LoVo (cell line): Measurements from ENCODE around the gene C1orf52.
"Not testable (repeated sequence)": the region's sequence is repeated elsewhere in the genome, so short reads cannot be mapped to it uniquely, and the experiment has no call there.

Experiments
- DNase-seq: peaks from one replicate; pipeline ENCODE4 v3.0.0-alpha.2; 2016; ENCODE audit warnings: low spot score

The C1orf52 gene

DNA sequence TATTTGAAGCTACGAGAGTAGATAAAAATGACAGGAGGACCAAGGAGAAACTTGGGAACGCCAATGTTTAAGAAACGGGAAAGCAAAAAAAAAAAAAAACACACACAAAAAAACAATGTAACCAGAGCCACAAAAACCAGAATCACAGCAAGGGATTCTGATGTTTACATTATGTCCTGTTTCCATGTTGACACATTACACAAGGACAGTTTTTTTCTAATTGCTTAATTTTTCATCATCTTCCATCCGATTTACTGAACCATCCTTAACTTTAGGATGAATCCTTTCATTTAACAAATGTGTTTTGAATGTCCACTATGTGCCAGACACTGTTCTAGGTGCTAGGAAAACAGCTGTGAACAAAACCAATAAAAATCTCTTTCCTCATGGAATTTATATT is 18.3 kb upstream of the C1orf52 start:
- DNase-seq, result no peak

DNA sequence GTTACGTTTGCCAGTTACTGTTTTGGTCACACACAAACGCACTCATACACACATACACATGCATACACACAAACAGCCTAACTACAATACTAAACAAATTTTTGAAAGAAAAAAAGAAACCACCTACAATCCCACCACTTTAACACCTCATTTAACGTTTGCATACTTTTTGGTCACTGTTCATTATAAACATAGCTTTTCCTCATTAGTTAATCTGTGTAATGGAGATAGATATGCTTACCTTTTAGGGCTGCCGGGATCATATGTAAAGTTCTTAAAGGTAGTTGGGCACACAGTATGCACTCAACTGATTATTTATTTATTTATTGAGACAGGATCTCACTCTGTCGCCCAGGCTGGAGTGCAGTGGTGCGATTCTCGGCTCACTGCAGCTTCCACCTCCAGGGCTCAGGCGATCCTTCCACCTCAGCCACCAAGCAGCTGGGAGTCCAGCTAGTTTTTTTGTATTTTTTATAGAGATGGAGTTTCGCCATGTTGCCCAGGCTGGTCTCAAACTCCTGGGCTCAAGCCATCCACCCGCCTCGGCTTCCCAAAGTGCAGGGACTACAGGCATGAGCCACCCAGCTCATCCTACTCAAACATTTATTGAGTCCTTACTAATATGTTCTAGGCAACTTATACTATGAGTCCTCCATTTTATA is 17.6 kb upstream of the C1orf52 start:
- DNase-seq, result no peak

DNA sequence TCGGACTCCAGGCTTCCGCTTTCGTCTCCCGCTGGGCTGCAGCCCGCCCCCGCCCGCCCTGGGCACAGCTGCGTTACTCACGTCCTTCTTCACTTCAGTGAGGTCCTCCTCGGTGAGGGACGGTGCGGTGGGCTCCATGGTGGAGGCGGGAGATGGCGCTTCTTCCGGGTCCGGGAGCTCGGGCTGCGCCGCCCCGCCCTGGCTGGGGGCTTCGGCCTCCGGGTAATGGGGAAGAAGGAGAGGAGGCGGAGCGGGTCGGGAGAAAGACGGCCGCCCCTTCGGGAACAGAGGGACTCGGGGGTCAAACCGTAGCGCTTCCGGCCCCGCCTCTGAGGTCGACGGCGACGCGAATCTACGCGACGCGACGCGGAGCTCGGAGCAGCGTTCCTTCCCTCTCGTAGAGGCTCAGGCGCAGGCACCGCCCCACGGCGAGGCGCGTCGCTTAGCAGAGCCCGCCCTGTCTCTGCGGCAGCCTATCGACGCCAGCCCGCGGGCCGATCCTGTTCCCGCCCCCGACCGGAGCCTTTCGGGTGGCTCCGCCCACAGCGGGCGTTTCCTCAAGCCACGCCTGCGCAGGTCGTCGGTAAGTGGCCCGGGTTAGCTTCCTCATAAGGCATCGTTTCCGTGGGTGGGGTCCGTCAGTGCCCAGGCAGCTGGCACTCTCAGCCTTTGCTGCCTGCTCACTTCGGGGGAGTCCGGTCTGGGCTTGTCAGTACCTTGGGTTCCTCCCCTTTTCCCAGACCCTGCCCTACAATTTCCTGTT is 16.9 kb upstream of the C1orf52 start, which contains the start of gene BCL10:
TSS of gene BCL10 (minus strand) at position 418 of the 763 bp plus-strand sequence. CDS start at position 138, 280 bp downstream.
- peak; percentile 99 for DNase-seq

DNA sequence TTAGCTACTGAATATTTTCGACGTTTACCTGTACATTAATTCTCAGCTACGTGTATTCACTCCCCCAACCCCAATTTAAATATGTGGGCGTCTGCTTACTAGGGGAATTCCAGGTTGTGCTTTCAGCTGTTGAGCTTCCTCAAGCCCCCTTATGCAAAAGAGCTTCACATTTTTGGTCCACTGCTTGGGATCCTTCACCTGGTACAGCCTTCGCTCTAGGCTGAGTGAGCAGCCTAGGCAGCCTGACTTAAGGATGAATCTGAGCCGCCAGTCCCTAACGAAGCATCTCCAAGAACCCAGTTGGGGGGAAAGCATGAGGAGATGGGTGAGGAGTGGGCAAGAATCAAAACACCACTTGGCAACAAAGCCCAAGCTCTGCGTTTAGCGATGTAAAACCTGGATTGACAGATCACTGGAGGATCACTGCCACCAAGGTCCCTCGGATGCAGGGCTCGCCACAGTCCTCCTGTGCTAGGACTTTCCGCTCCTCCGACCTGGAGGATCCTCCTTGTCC is 16.3 kb upstream of the C1orf52 start:
- DNase-seq, result no peak

DNA sequence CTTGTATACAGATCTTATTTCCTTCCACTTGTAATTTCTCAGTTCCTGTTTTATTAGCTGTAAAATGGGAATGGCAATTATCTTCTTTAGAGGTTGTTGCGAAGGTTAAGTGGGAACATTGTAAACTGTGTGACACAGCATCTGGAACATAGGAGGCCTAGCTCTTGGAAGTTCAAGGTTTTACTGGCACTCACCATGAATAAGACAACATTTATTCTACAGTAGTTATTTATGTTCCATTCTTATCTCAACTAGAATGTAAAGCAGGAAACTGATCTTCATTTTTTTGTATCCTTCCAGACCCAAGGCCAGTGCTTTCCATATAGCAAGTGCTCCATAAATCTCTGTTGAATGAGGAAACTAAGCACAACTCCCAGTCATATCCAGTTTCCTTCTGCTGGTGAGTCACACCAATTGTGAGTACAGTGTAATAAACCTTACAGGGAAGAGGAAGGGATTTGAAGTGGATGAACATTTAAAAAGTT is 15.5 kb upstream of the C1orf52 start:
- DNase-seq, result peak; percentile 81

DNA sequence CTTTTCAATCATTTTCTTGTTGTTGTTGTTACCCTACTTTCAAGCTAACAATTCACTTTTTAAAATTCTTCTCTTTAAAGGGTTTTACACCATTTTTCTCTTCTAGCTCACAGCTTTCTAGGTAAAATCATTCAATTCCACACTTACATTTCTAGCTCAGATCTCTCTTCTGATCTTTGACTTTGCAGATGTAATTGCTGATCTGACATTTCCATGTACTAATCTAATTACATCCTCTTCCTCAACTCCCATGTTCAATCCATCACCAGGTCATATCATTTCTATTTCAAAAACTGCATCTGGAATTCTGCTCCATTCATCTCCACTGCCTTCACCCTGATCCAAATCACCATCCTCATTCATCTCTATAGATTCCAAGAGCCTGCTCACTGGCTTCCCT is 13.9 kb upstream of the C1orf52 start:
- DNase-seq, result no peak

DNA sequence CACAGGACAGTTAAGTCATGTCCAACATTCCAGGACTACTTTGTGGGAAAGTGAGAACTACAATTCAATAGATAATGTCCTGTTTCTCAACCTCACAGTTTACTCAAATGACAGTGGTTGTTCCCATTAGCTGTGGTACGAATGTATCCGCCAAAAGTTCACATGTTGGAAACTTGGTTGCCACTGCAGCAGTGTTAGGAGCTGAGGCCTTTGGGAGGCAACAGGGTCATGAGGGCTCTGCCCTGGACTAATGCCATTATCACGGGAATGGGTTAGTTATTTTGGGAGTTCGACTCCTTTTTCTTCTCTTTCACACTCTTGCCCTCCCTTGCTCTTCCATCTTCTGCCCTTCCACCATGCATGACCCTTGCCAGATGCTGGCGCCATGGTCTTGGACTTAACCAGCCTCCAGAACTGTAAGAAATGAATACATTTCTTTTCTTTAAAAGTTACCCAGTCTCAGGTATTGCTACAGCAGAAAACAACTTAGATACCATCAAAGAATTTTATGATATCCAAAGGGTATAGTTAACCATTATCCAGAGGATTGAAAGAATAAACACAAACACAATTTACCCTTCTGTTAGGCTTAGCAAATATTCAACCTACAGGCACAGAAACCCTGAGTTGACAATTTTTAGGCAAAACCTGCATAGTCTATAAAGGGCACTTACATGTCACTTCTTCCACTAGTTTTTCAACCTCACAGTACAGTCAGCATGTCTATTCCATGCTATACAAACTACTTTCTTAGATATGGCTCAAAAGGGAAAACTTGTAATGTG is 9.5 kb upstream of the C1orf52 start:
- DNase-seq, result no peak

DNA sequence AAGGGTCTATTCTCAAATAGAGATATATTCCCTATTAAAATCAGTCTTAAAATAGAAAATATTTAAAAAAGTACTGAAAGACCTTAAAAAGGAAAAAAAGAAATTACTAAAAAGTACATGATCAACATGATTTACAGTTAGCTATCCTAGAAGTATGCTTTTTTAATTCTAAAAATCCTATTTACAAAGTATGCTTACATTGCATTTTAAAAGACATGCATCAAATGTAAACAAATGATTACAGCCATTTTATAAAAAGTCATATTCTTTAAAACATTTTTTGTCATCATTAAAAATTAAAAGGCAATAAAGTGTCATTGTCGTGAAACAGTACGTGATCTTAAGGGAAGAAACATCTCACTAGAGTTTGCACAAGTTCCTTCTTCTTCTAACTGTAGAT is 7.9 kb upstream of the C1orf52 start:
- DNase-seq, result no peak

DNA sequence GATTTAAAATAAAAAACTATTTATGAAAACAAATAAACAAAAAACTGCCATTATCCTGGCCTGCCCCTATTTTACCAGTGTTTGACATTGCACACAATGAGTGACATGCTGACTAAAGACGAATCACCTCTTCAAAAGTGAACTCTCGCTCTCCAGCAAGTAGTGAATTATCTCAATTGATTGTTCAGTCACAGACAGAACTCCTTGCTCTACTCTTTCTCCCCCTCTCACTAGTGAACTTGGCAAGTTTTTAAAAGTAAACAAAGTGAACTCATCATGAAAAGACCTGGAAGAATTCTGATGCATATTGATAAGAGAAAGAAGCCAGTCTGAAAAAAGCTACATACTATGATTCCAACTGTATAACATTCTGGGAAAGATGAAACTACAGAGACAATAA is 4.7 kb upstream of the C1orf52 start:
- DNase-seq, result no peak

DNA sequence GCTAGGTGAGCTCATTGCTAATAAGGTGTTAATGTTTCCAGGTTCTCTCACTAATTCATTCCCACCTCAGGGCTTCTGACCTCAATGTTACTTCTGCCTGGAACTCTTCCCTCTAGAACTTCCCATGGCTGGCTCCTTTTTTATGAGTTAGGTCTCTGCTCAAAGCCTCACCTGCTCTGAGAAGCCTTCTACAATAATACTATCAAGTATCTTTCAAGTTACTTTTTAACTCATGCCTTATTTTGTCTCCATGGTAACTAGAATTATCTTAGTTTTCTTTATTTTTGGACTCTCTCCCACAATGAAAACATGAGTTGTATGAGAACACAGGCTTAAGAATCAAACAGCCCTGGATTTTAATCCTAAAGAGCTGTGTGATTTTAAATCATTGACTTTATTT is 3.5 kb upstream of the C1orf52 start:
- no peak for DNase-seq

DNA sequence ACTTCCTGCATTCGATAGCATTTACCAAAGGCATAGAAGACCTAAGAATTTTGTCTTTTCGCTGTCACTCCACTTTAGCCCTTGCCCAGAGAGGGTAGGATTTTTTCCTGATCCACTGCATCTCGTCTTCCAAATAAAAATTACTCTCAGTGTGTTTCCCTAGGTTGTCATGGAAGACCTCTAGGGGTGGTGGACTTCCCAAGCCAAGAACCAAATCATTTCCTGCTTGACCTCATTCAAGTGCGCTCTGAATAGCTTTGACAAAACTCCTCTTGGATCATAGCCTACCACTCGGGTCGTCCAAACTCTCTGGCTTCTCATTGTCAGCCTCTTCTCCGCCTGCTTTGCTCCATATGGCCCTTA is 431 bp upstream of the C1orf52 start:
- no peak for DNase-seq

DNA sequence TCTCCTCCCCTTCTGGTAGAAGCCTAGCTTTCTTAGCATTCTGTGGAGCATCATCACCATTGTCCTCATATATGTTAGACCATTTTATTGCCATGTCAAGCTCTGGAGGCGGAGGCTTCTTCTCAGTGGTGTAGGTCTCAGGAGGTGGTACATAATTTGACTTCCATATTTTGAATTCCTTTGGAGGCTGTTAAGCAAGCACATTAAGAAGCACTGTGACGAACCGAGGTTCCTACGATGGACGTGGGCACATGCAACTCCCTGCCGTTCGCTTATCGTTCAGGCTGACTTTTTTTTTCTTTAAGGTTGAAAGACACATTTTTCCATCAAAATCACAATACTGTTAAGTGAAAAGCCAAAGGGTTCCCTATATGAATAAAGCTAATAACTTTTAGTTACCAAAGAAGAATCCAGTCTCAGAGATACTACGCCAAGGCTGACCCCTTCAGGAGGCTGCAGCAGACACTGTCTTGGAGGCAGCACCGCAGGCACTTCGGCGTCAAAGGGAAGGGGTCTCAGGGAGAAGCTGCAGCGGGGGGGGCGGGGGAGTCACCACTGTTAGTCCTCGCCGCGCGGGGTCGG is 835 bp downstream of the C1orf52 start:
- no peak for DNase-seq

DNA sequence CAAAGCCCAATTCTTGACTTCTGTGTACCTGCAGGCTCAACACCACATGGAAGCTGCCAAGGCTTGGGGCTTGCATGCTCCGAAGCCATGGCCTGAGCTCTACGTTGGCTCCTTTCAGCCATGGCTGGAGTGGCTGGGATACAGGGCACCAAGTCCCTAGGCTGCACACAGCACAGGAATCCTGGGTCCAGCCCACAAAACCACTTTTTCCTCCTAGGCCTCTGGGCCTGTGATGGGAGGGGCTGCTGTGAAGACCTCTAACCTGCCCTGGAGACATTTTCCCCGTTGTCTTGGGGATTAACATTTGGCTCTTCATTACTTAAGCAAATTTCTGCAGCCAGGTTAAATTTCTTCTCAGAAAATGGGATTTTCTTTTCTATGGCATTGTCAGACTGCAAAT is 10.4 kb downstream of the C1orf52 start:
- DNase-seq, result not testable (repeated sequence)

DNA sequence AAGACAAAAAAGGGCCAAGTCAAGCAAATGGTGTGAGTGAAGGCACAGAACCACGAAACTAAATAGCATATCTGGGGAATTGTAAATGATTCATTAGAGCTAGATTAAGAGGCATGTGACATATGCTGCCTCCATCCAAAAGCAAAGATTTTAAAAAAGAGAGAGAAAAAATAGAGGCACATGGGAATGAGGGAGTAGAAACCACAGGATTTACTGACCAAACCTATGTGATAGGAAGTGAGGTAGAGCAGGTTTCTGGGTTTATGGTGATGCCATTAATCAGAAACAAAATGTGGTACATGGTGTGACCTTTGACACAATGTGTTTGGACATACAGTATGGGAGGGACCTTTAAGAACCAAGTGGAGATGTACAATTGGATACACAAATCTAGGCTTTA is 13.6 kb downstream of the C1orf52 start:
- no peak for DNase-seq

DNA sequence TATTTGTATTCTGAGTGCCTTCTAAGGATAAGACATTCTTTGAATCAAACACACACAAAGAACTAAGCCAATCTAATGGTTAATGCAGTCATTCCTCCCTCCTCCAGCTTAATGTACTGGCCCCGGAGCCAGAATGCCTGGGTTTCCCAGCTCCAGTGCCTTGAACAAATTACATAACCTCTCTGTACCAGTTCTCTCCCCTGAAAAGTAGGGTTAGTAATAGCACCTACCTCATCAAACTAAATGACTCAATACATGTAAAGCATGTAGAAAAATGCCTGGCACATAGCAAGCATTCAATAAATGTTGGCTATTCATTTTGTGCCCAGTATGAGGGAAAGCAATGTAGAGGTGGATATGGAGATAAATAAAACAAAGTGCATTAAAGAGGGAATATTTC is 14.0 kb downstream of the C1orf52 start:
- DNase-seq, result no peak

DNA sequence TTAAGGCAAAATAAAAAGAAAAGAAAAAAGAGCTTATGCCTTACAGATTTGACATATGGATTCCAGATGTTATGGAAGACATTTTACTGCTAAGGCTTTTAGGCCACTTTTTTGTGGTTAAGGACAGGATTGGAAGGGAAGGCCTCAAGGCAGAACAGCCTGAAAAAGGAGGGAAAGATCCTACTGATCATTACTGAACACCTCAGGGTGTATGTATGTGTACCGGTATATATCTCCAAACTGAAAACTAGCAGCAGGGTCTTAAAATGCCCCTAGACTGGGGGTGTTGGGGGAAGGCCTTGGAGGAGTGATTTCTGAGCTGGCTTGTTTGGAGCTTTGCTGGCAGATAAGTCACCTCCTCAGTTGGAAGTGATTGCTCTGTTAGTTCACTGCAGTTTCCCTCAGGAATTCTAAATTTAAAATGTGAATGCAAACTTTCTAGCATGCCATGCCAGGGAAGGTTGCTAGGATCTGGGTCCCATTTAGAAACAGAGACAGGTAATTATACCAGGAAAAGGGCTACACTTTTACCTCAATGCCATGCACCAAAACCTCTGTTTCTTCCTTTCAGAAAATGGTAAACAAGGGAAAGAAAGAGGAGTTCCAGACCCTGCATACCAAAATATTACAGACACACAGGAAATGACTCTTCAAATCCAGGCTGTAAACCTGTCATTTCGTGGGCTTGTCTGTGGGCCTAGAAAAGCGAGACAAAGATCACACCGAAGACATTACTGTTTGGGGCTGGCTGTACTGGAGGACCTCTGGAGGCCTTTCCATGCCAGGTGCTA is 15.0 kb downstream of the C1orf52 start:
- peak; percentile 42 for DNase-seq

DNA sequence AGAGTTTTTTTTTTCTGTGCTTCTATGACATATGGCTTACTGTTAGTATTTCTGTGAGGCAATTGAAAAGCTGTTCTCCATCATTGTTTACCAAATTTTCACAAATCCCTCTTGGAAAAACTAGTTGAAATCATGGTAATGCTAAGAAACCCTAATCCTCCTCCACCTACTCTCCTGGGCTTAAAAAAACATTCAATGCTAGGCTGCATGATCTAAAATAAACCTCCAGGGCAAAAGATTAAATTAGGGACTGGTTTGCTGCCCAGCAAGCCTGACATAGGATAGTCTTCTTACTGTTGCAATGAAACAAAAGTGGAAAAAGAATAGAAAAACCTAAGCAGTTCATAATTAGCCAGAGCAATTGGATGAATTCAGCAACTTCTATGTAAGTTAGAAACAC is 16.1 kb downstream of the C1orf52 start:
- no peak for DNase-seq

DNA sequence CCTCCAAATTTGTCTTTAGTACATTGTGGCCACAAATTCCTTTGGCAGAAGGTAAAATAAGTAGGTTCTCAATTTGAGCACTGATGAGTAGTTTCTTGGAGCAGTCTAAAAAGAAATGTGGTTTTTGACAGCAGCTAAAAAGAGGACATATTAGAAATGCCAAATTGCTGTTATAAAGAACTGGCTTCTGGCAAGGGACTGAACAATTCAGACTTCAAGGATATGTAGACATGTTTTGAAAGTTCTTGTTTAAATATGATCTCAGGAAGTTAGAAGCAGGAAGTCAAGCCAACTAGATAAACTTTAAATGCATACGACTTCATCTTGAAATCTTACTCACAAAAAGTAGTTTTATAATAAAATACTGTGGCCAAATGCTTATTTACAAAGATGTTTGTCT is 18.8 kb downstream of the C1orf52 start:
- DNase-seq, result no peak

DNA sequence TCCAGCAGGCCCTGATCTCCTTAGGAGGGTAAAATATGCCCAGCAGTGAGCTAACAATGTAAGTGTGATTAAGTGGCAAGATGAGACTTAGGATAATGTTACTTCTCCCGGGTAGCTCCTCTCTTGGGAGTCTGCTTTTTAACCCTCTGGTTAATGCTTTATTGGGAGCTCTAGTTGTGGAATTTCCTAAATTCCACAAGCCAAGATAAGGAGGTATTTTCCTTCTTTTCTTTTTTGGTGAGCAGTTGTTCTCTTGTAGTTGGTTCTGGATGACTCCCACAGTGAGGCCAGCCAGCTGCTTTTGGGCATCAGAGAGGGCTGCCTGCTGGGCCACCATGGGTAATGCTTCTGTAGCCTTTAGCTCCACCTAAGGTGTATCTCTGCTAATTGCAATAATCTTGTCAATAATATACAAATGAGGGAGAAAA is 19.3 kb downstream of the C1orf52 start:
- DNase-seq, result no peak

DNA sequence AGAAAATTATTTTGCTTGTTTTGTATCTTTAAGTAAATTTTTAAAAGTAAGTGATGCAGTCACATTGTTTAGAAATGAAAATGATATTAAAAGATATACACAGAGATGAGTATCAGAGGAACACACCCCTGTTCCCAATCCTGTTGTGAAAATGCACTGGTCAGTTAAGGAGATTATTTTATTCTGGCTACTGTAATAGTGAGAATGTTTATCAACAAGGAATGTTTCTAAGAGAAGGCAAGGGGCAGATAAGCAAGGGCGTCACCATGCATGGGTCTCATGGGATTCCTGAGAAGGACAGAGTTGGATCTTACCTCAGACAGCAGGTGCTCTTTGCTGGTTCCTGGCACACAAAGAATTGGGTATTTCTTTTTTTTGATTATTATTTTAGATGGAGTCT is 21.8 kb downstream of the C1orf52 start:
- no peak for DNase-seq

DNA sequence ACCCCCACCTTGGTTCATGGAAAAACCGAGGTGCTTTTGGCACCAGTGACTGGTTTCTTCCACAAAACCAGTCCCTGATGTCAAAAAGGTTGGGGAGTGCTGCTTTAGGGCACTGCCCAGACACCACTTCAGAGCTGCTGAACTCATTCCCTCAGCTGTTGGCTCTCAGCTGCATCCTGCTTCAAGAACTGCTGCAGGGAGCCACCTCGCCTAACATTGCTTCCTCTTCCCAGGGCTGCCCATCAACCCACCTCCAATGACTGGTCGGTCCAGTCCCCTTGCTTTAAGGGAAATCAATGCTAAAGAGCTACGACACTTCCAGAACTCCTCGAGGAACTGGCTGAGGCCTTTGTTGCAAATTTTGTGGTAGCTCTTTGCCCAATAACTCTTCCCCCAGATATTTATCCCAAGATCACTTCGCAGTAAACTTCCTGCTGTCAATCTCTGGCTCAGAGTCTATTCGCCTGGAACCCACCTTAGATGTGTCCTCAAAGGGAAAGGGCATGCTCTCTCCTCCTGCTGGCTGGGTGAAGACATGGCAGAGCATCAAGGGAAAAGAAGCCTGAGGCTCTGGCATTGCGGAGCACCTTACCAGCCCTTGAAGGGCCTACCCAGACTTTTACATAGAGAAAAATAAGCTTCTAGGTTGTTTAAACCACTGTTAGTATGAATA is 29.0 kb downstream of the C1orf52 start:
- DNase-seq, result no peak
